Measurements from ENCODE around the gene SPATA12. TPM values are rescaled to one million over a fixed set of nuclear protein-coding genes. Genes with fewer than 3 reads are reported as not detected.

The SPATA12 gene
- total RNA-seq, 1 experiment from 2014 or later, result not detected

- no peaks in the 10 kb centered on the region for H3K36me3 ChIP-seq (ENCODE audit: insufficient read depth, low read length, poor library complexity, severe bottlenecking)
- H3K9me3 ChIP-seq (ENCODE audit: low read depth, low read length, poor library complexity, severe bottlenecking), result no peaks in the 10 kb centered on the region
- BruUV-seq (replicated peaks), result no TSS peak
- TF ChIP-seq, protein P1, sequence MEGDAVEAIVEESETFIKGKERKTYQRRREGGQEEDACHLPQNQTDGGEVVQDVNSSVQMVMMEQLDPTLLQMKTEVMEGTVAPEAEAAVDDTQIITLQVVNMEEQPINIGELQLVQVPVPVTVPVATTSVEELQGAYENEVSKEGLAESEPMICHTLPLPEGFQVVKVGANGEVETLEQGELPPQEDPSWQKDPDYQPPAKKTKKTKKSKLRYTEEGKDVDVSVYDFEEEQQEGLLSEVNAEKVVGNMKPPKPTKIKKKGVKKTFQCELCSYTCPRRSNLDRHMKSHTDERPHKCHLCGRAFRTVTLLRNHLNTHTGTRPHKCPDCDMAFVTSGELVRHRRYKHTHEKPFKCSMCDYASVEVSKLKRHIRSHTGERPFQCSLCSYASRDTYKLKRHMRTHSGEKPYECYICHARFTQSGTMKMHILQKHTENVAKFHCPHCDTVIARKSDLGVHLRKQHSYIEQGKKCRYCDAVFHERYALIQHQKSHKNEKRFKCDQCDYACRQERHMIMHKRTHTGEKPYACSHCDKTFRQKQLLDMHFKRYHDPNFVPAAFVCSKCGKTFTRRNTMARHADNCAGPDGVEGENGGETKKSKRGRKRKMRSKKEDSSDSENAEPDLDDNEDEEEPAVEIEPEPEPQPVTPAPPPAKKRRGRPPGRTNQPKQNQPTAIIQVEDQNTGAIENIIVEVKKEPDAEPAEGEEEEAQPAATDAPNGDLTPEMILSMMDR (conservative IDR thresholded peaks at IDR 0.05; ENCODE audit: low read depth, low read length), result no peak
- no peak for TF ChIP-seq EZH2 (IDR thresholded peaks at IDR 0.05; ENCODE audit: borderline replicate concordance, low read depth, low read length, poor library complexity, severe bottlenecking)
- no peaks in the 10 kb centered on the region for H3K4me1 ChIP-seq (ENCODE audit: insufficient read depth, low read length, poor library complexity, severe bottlenecking)
- intact Hi-C loops (cut with micrococcal nuclease; ENCODE audit: unreplicated experiment), result no loop called here
- CTCF ChIA-PET, result no interaction called here
- POLR2A ChIA-PET (ENCODE audit: low non-redundant PET), result no interaction called here
- H3K27me3 ChIP-seq (replicated peaks; ENCODE audit: insufficient read depth, low read depth, low read length, poor library complexity), result no peaks in the 10 kb centered on the region
- H3K4me3 ChIP-seq (ENCODE audit: low read depth, low read length, poor library complexity, severe bottlenecking), result no peak overlapping the region
- no peak for DNase-seq (ENCODE audit: low spot score)
- H3K27ac ChIP-seq (ENCODE audit: low read depth, low read length, poor library complexity, severe bottlenecking), result no peak overlapping the region
Observed at GRCh38 chr3:57110214-57110613, 49.8 kb downstream of the SPATA12 start.

GRCh38 chr3:57110798-57111197, 50.3 kb downstream of the SPATA12 start:
- no TSS peak for BruUV-seq (replicated peaks)
- CTCF ChIA-PET, result no interaction called here
- POLR2A ChIA-PET (ENCODE audit: low non-redundant PET), result no interaction called here
- H3K27me3 ChIP-seq (replicated peaks; ENCODE audit: insufficient read depth, low read depth, low read length, poor library complexity), result no peaks in the 10 kb centered on the region
- no peak for DNase-seq (ENCODE audit: low spot score)
- H3K36me3 ChIP-seq (ENCODE audit: insufficient read depth, low read length, poor library complexity, severe bottlenecking), result no peaks in the 10 kb centered on the region
- no peak overlapping the region for H3K4me3 ChIP-seq (ENCODE audit: low read depth, low read length, poor library complexity, severe bottlenecking)
- no peak overlapping the region for H3K27ac ChIP-seq (ENCODE audit: low read depth, low read length, poor library complexity, severe bottlenecking)
- intact Hi-C loops (cut with micrococcal nuclease; ENCODE audit: unreplicated experiment), result no loop called here
- TF ChIP-seq, protein P1 (conservative IDR thresholded peaks at IDR 0.05; ENCODE audit: low read depth, low read length), result no peak
- TF ChIP-seq EZH2 (IDR thresholded peaks at IDR 0.05; ENCODE audit: borderline replicate concordance, low read depth, low read length, poor library complexity, severe bottlenecking), result no peak
- H3K4me1 ChIP-seq (ENCODE audit: insufficient read depth, low read length, poor library complexity, severe bottlenecking), result no peaks in the 10 kb centered on the region
- no peaks in the 10 kb centered on the region for H3K9me3 ChIP-seq (ENCODE audit: low read depth, low read length, poor library complexity, severe bottlenecking)

DNA sequence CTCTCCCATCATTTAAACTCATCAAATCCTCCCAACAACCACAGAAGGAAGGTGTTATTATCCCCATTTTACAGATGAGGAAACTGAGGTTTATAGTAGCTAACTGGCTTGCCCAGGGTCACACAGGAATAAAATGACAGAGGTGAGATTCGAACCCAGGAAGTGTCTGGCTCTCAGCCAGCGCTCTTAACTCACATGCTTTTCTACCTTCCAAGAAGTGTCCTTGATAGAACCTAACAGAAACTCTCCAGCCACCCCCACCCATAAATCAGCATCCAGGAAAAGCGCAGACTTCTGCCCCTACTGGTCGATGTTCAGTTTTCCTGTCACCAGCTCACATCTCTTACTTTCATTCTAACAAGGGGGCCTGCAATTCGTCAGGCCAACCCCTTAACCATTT, 51.7 kb downstream of the SPATA12 start:
- POLR2A ChIA-PET (ENCODE audit: low non-redundant PET), result no interaction called here
- DNase-seq (ENCODE audit: low spot score), result peak; percentile 8
- no peak overlapping the region for H3K27ac ChIP-seq (ENCODE audit: low read depth, low read length, poor library complexity, severe bottlenecking)

More for the DNA sequence above, 51.7 kb downstream of the SPATA12 start:
- intact Hi-C loops (cut with micrococcal nuclease; ENCODE audit: unreplicated experiment), result no loop called here
- TF ChIP-seq, protein P1 (conservative IDR thresholded peaks at IDR 0.05; ENCODE audit: low read depth, low read length), result peak; percentile 38
- no peak for TF ChIP-seq EZH2 (IDR thresholded peaks at IDR 0.05; ENCODE audit: borderline replicate concordance, low read depth, low read length, poor library complexity, severe bottlenecking)
- Histone ChIP-seq H3K36me3 (ENCODE audit: insufficient read depth, low read length, poor library complexity, severe bottlenecking) (no peaks in the 10 kb centered on the region), H3K9me3 (ENCODE audit: low read depth, low read length, poor library complexity, severe bottlenecking) (no peaks in the 10 kb centered on the region), H3K27me3 (replicated peaks; ENCODE audit: insufficient read depth, low read depth, low read length, poor library complexity) (no peaks in the 10 kb centered on the region), H3K4me1 (ENCODE audit: insufficient read depth, low read length, poor library complexity, severe bottlenecking) (no peaks in the 10 kb centered on the region), H3K4me3 (ENCODE audit: low read depth, low read length, poor library complexity, severe bottlenecking) (no peak overlapping the region)
- BruUV-seq (replicated peaks), result no TSS peak
- CTCF ChIA-PET, result interaction anchor here (0.6 kb wide), 2 partner anchors 24 to 691 kb away, joined by 3 to 4 read pairs; no protein-coding TSS in a partner anchor
